Raji (cell line): ENCODE data around the gene SSB.

ENCODE experiments used
- POLR2A ChIP-seq: IDR thresholded peaks from 2 replicates; pipeline ENCODE4 v1.6.1; 2011; ENCODE audit warnings: low read depth, low read length, control low read depth; ENCODE audit not compliant: insufficient read depth

The SSB gene

DNA sequence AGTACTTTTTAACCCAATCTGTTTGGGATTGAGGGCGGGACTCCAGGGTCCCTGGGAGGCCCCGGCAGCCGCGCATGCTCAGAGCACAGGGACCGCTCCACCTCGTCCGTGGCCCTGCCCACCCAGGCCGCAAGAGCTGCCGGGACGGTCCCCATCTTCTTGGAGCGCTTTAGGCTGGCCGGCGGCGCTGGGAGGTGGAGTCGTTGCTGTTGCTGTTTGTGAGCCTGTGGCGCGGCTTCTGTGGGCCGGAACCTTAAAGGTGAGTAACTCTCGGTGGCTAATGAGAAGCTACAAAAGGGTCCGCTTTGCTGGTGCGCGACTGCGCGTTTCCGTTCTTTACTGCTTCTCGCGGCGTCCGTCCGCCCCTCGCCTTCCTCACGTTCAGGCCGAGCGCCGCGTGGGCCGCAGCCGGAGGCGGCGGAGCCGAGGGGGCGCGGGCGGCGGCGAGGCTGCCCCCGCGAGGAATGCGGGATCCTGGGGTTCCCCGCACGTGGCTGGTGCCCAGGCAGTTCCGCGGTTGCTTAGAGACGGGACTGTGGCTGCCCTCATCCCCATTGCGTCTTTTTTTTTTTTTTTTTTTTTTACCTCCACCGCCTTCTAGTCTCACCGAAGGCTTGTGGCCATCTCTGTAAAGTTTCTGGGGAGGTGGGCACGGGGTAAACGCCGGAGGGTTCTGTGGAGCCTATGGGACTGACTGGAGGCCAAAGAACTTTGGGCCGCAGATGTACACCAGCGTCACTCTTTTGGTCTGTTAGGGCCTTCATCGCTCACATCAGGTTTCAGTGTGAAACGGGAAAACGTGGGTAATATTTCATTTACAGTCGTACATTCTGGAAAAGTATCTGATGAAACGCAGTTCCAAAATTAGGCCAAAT is at the start of gene SSB:
SSB (plus strand) TSS at position 154 of the 875 bp plus-strand sequence. CDS start 2,090 bp downstream, outside the sequence.
- peak; percentile 95 for TF ChIP-seq POLR2A

DNA sequence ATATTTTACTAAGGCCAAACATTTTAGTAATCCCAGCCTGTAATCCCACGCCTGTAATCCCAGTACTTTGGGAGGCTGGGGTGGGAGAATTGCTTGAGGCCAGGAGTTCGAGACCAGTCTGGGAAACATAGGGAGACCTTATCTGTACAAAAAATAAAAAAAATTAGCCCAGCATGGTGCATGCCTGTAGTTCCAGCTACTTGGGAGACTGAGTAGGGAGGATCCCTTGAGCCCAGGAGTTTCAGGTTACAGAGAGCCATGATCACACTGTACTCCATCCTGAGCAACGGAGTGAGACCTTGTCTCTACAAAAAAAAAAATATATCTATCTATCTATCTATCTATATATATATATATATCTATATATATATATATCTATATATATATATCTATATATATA is 45.9 kb upstream of the SSB start:
- TF ChIP-seq POLR2A: no peak

DNA sequence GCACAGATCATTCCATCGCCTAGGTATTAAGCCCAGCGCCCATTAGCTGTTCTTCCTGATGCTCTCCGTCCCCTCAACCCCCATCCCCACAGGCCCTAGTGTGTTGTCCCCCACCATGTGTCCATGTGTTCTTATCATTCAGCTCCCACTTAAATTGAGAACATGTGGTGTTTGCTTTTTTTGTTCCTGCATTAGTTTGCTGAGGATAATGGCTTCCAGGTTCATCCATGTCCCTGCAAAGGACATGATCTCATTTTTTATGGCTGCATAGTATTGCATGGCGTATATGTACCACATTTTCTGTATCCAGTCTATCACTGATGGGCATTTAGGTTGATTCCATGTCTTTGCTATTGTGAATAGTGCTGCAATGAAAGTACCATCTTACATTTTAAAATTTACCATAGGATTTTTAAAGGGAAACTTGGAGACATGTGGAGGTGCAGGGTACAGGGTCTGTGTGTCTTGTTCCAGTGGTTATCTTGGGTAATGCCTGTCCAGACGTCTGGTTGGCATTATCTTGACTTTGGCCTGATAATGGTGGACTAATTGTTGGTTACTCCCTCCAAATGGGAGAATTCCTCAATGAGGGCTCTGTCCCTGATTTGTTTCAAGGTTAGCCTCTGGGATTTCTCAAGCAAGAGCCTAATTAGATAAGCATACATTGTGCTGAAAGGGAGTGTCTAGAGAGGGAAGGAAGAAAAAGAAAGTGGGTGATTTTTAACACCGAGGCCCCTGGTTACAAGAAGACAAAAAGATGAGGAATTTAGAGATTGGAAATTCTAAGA is 43.4 kb upstream of the SSB start:
- TF ChIP-seq POLR2A: no peak

DNA sequence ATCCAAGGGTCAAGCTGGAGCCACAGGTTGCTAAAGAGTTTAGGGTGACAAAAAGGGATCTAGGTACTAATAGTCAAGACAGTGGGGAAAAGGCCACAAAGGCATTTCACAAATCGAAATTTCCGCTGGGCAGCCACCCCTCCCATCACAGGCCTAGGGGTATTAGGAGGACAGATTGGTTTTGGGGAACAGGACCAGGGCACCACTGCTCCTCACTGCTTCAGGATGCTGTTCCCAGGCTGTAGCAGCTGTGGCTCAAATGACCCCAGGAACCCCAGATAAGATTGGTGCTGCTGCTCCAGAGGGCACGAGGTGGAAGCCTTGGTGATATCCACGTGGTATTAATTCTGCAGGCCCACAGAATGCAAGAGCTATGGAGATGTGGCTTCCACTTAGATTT is 42.3 kb upstream of the SSB start:
- TF ChIP-seq POLR2A: no peak

DNA sequence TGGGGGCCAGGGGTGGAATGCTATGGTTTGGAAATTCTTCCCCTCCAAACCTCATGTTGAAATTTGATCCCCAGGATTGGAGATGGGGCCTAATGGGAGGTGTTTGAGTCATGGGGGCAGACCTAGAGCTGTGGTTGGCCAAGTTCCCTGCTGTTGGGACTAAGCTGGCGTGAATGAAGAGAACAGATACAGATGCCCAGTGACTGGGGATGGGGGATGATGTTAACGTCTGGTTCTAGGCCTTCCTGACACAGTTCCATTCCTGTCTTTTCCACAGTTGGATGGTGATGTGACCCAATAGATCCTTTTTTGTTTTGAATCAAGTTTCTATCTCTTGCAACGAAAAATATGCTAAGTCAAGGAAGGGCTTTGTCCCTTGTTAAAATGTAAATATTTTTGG is 41.3 kb upstream of the SSB start:
- TF ChIP-seq POLR2A: no peak

DNA sequence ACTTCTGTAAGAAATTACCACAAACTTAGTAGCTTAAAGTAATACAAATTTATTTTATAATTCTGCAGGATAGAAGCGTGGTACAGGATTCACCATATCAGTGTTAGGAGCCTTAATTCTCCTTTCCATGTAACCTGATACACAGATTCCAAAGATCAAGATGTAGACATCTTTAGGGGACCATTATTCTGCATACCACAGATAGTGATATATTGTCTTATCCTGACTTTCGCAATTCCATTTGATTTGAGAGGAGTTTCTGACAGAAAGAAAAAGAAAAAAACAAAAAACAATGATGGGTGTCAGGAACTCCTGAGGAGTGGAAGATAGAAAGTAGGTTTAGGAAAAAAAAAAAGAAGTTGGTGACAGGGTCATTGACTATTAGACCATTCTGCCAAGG is 40.9 kb upstream of the SSB start:
- no peak for TF ChIP-seq POLR2A

DNA sequence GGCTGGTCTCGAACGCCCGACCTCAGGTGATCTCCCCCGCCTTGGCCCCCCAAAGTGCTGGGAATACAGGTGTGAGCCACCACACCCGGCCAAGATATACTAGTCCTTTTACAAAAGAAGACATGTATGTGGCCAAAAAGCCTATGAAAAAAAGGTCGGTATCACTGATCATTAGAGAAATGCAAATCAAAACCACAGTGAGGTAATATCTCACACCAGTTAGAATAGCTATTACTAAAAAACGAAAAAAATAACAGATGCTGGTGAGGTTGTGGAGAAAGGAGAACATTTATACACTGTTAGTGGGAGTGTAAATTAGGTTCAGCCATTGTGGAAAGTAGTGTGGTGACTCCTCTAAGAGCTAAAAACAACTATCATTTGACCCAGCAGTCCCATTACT is 38.7 kb upstream of the SSB start:
- no peak for TF ChIP-seq POLR2A

DNA sequence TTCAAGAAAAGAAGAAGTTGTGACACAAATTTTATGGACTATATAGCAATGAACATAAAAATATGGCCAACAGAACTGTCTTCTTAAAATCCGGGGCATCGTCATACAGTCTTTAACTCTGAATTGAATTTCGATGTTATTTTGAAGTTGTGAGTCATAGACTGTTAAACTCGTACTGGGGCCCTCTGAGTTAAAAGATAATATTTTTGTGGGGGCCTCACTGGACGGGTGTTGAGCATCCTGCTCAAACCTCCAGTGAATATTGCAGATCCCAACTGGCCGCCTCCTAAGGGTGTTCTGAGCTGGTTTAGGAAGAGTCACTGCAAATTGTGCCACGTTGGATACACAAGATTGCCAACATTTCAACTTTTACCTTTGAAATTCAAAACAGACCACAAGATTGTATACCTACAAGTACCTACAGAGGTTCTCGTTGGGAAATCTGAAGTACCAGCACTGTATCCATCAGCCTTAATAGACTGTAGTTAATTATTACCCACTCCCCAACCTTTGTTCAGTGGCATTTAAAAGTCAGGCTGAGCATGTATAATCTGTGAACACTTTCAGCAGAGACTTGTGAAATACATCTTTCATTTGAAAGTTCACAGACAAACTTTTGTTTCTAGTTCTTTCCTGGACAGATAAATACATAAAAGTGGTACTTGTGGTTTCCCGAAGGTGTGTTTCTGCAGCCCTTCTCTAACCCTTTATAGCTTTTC is 37.3 kb upstream of the SSB start:
- no peak for TF ChIP-seq POLR2A

DNA sequence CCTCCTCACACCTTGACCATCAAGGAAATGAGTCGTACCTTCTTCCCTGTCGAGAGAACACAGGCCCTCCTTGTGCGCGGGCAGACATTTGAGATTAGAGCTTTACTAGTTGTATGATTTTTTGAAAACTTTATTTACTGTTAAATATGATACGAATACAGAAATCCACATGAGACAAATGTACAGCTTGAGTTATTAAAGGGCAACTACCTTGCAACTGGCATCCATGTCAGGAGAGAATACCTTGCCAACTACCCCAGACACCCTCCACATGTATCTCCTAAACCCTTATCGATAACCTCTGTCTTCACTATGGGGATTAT is 36.7 kb upstream of the SSB start:
- TF ChIP-seq POLR2A: no peak

DNA sequence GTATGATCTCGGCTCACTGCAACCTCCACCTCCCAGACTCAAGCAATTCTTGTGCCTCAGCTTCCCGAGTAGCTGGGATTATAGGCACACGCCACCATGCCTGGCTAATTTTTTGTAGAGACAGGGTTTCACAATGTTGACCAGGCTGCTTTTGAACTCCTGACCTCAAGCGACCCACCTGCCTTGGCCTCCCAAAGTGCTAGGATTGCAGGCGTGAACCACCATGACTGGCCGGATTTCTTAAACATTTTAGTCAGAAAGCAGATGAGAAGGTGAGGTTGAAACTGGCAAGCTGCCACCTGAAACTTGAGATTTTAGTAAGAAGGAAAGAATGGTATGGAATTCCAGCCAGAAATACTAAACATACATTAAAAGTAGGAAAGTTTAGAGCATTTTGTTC is 33.1 kb upstream of the SSB start:
- TF ChIP-seq POLR2A: no peak

DNA sequence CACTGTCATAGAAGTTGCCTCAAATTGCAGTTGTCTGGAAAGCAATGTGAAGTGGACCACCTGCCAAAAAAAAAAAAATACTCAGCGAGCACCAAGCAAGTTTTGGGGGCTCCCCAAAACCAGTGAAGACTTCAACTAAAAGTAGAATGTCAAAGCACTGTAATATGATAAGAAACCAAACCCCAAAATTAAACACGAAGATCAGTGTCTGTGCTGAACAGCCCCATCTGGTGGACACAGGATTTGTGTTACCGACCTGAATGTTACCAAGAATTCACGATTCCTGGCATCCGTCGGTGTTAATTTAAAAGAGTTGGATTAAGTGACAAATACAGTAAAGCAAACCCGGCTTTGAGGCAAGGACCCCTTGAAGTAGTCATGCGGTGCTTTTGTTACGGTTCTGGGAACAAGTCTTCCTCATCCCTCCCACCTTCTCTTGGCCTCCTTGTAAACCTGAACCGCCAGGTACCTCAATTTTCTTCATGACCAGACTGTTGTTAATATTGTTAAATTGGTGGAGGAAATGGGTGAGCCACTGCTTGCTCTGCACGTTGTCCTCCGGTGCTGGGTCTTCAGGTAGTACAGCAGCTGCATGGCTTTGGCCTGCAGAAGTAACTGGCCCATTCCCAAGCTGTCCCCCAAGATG is 31.3 kb upstream of the SSB start:
- no peak for TF ChIP-seq POLR2A

DNA sequence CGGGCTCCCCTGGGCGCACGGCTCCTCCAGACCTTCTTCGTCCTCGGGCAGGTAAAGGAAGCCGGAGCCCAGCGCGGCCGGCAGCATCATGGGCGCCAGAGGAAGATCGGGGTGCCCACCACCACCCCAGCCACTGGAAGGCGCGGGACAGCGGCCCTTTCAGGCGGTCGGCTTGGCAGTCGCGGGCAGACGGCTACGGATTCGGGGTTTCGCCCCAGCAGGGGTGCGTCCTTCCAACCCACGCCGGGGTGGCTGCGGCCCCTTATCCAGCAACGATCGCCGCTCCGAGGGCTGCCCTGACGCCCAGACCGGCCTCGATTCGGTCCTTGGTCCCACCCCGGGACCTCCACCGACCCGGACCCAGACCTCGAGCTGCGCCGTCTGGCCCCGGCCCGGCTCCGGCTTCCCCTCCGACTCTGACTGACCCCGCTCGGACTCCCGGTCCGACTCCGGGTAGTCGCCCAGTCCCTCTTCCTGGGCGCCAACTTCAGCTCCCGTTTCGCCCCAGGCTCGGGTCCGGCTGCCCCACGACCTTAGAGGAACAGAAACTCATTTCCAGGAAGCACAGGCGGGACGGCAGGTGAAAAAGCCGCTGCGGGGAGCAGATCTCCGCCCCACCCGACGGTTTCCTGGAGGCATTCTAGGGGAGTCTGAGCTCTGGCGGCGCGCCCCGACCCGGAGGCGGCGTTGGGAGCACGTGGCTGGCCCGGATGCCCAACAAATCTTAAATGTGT is 30.2 kb upstream of the SSB start:
- TF ChIP-seq POLR2A: no peak

DNA sequence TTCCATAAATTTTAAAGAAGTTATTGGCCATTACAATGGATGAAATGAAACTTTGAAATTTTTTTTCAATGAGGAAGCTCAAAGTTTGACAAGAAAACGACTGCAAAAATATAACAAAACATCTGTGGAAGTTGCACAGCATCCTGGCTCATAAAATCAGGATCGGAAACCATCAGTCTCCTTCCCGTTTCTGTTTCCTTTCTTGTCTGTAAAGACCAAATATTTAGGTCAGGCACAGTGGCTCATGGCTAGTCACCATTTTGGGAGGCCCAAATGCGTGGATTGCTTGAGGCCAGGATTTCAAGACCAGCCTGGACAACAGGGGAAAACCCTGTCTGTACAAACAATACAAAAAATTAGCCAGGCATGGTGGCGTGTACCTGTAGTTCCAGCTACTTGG is 27.6 kb upstream of the SSB start:
- no peak for TF ChIP-seq POLR2A

DNA sequence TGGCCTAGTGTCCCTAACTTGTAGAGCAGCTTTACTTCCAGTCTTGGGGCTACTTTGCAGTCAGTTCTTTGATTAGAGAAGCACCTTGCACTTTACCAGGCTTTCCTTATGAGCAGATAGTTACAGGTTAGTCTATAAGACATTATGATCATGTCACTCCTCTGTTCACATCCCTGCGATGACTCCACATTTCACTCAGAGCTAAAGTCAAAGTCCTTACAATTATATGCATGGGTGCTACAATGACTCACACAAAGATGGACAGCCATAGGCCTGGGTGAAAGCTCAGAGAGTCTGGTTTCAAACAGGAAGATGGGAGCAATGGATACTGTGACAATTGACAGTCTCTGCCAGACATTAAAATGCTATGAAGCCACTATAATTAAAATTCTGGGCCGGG is 27.1 kb upstream of the SSB start:
- no peak for TF ChIP-seq POLR2A

DNA sequence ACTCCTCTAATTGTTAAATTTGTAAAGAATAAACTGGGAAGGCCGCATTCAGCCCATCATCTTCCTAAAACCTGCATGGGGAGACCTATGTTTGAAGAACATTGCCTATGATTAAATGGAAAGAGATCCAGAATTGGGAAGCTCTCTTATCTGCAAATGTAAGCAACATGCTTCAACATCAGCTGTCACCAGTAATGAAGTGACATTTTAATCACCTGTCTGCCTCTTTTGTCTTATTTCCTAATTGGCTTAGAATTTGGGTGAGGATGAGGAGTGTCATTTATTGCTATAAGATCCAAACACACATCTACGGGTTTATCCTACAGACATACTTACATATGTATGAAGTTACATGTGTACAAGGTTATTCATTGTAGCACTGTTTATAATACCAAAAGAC is 26.0 kb upstream of the SSB start:
- no peak for TF ChIP-seq POLR2A

DNA sequence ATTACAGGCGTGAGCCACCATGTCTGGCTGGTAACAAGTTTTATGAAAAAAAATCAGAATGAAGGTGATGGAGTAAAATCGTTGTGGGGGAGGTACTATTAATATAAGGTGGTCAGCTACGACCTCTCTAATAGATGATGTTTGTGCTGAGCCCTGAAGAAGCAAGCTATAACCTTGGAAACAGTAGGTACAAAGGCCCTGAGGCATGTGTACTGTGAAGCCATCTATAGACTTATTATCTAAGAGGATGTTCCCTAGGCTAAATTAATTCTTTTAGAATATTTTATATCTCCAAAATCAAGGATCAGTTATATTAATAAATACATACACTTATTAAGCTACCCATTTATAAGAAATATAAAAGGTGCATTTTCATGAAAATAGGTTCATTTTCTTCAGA is 23.3 kb upstream of the SSB start:
- TF ChIP-seq POLR2A: no peak
